Coronary artery (tissue), 2 donors: ENCODE data around the gene FAM120A.

Experiments
- DNase-seq: peaks from one replicate; pipeline ENCODE4 v3.0.0-alpha.2; 2017; ENCODE audit warnings: low spot score
- H3K27ac ChIP-seq, 2 donors: fragments of 200-600 bp; sonication (generic); one replicate each; pipeline ENCODE4 v1.5.1; 2016 to 2019
- H3K4me3 ChIP-seq: fragments of 200-600 bp; sonication (generic); 2 replicates; pipeline ENCODE4 v1.5.1; 2016; ENCODE audit warnings: mild to moderate bottlenecking, moderate library complexity
- CTCF ChIP-seq: fragments of 200-600 bp; sonication (generic); IDR thresholded peaks from one replicate; pipeline ENCODE4 v1.5.1; 2019; ENCODE audit warnings: antibody characterized with exemption

FAM120A gene

GRCh38 chr9:93601666-93602065 lies 150.2 kb downstream of the FAM120A start:
- TF ChIP-seq CTCF = no peak
- Histone ChIP-seq H3K4me3 (no peak overlapping the region), H3K27ac (no peak overlapping the region)
- peak; percentile 49 for DNase-seq

GRCh38 chr9:93603011-93603410 lies 151.5 kb downstream of the FAM120A start:
- Histone ChIP-seq H3K27ac (no peak overlapping the region), H3K4me3 (no peak overlapping the region)
- DNase-seq = peak; percentile 58
- no peak for TF ChIP-seq CTCF

GRCh38 chr9:93603906-93604326 lies 152.4 kb downstream of the FAM120A start:
- Histone ChIP-seq H3K27ac (peak overlapping the region in 1 of 2 donors; percentile 0), H3K4me3 (no peak overlapping the region)

GRCh38 chr9:93606187-93606586 lies 154.7 kb downstream of the FAM120A start:
- TF ChIP-seq CTCF = no peak
- H3K4me3 ChIP-seq = no peak overlapping the region
- DNase-seq = no peak
- no peak overlapping the region for H3K27ac ChIP-seq

More at GRCh38 chr9:93603906-93604326, 152.4 kb downstream of the FAM120A start:
- no peak for TF ChIP-seq CTCF
- peak; percentile 58 for DNase-seq

GRCh38 chr9:93610206-93610605 lies 158.7 kb downstream of the FAM120A start:
- Histone ChIP-seq H3K4me3 (no peak overlapping the region), H3K27ac (no peak overlapping the region)
- no peak for TF ChIP-seq CTCF
- DNase-seq = no peak

- no peak for TF ChIP-seq CTCF
- H3K27ac ChIP-seq = no peak overlapping the region
- DNase-seq = no peak
Observed at GRCh38 chr9:93612052-93612795, 160.7 kb downstream of the FAM120A start.

GRCh38 chr9:93612796-93613154 lies 161.3 kb downstream of the FAM120A start:
- Histone ChIP-seq H3K27ac (no peak overlapping the region), H3K4me3 (no peak overlapping the region)
- DNase-seq = peak; percentile 41
- no peak for TF ChIP-seq CTCF

More at GRCh38 chr9:93612052-93612795, 160.7 kb downstream of the FAM120A start:
- no peak overlapping the region for H3K4me3 ChIP-seq
